Neural progenitor cell (in vitro differentiated cells): ENCODE data around the gene GRID1. TPM values are rescaled to one million over a fixed set of nuclear protein-coding genes. Genes with fewer than 3 reads are reported as not detected.

Source experiments
- DNase-seq: peaks from one replicate; pipeline ENCODE4 v3.0.0-alpha.2; 2016; ENCODE audit warnings: low spot score
- H2AFZ ChIP-seq: fragments of 200-600 bp; sonication (generic); replicated peaks from 2 replicates; pipeline ENCODE4 v1.6.1; 2016; ENCODE audit warnings: antibody characterized with exemption
- H3F3A ChIP-seq: fragments of 200-600 bp; sonication (generic); 2 replicates; pipeline ENCODE4 v1.6.1; 2016; ENCODE audit warnings: antibody characterized with exemption, low read depth
- H3K27ac ChIP-seq: fragments of 200-600 bp; sonication (generic); 2 replicates; pipeline ENCODE4 v1.5.1; 2016; ENCODE audit warnings: mild to moderate bottlenecking
- H3K27me3 ChIP-seq: fragments of 200-600 bp; sonication (generic); 2 replicates; pipeline ENCODE4 v1.6.1; 2016; ENCODE audit warnings: mild to moderate bottlenecking, moderate library complexity
- H3K36me3 ChIP-seq: fragments of 200-600 bp; sonication (generic); 2 replicates; pipeline ENCODE4 v1.5.1; 2016
- H3K4me1 ChIP-seq: fragments of 200-600 bp; sonication (generic); 2 replicates; pipeline ENCODE4 v1.6.1; 2016; ENCODE audit warnings: mixed run types
- H3K4me2 ChIP-seq: fragments of 200-600 bp; sonication (generic); 2 replicates; pipeline ENCODE4 v1.6.1; 2016
- H3K4me3 ChIP-seq: fragments of 200-600 bp; sonication (generic); 2 replicates; pipeline ENCODE4 v1.5.1; 2016
- H3K79me2 ChIP-seq: fragments of 200-600 bp; sonication (generic); 2 replicates; pipeline ENCODE4 v1.6.1; 2016; ENCODE audit warnings: low read depth
- H3K9ac ChIP-seq: fragments of 200-600 bp; sonication (generic); 2 replicates; pipeline ENCODE4 v1.6.1; 2016
- H3K9me3 ChIP-seq: fragments of 200-600 bp; sonication (generic); 2 replicates; pipeline ENCODE4 v1.5.1; 2016; ENCODE audit warnings: low read depth
- H4K20me1 ChIP-seq: fragments of 200-600 bp; sonication (generic); 2 replicates; pipeline ENCODE4 v1.6.1; 2016; ENCODE audit warnings: low read depth
- H3K27ac Mint-ChIP-seq: 3 replicates; pipeline ENCODE4 v1.8.0; 2021; ENCODE audit warnings: mixed read lengths
- H3K27me3 Mint-ChIP-seq: 2 replicates; pipeline ENCODE4 v1.8.0; 2022; ENCODE audit warnings: low read depth, mild to moderate bottlenecking, inconsistent platforms, moderate library complexity, mixed read lengths; ENCODE audit not compliant: insufficient read depth
- H3K36me3 Mint-ChIP-seq: 3 replicates; pipeline ENCODE4 v1.8.0; 2021; ENCODE audit warnings: mixed read lengths
- H3K4me1 Mint-ChIP-seq: 3 replicates; pipeline ENCODE4 v1.8.0; 2021; ENCODE audit warnings: mixed read lengths
- H3K4me3 Mint-ChIP-seq: 3 replicates; pipeline ENCODE4 v1.8.0; 2021; ENCODE audit warnings: mild to moderate bottlenecking, moderate library complexity, mixed read lengths
- H3K9me3 Mint-ChIP-seq: 3 replicates; pipeline ENCODE4 v1.8.0; 2020; ENCODE audit warnings: mixed read lengths
- CTCF ChIP-seq: fragments of 200-600 bp; sonication (generic); IDR thresholded peaks from 2 replicates; pipeline ENCODE4 v1.5.1; 2017; ENCODE audit warnings: antibody characterized with exemption, mild to moderate bottlenecking
- EZH2 ChIP-seq: fragments of 200-600 bp; sonication (generic); IDR thresholded peaks from 2 replicates; pipeline ENCODE4 v1.6.1; 2017; ENCODE audit warnings: antibody characterized with exemption, mild to moderate bottlenecking, moderate library complexity
- EZH2phosphoT487 ChIP-seq: fragments of 200-600 bp; sonication (generic); IDR thresholded peaks from 2 replicates; pipeline ENCODE4 v1.6.1; 2017; ENCODE audit warnings: antibody characterized with exemption
- total RNA-seq: library from RNA; depleted of rRNA; stranded (reverse); fragments of >200 nt; gene quantifications from 2 replicates; pipeline ENCODE4 v1.2.3, GENCODE V29; 2015; ENCODE audit warnings: low replicate concordance

Gene GRID1
- total RNA-seq, 1 donor from 2014 or later: not detected

DNA sequence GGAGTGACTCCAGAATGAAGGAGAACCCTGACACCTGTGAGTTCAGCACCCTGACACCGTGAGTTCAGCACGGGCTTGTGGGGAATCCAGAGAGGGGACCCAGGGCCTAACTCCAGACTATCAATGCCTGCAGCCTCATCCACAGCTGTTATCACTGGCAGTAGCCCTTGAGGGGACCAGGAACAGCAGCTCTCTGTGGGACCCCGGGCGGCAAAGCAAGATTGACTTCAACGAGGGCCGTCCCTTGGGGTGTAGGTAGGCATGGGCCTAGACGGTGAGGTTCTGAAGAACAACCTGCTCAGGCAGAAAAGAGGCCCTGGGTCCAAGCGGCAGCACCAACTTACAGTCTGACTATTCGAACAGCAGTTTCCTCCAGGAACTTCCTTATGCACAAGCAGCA is 8.9 kb downstream of the GRID1 start:
- Mint-ChIP-seq H3K4me3 (no peak overlapping the region), H3K27me3 (peaks cover 10% of the 10 kb centered on the region), H3K27ac (no peak overlapping the region), H3K4me1 (peaks cover 3% of the 10 kb centered on the region), H3K9me3 (no peaks in the 10 kb centered on the region), H3K36me3 (no peaks in the 10 kb centered on the region)
- H3K27ac ChIP-seq: no peak overlapping the region
- TF ChIP-seq EZH2 (no peak), EZH2phosphoT487 (no peak), CTCF (no peak)
- no peak overlapping the region for H3K9ac ChIP-seq
- no peak overlapping the region for H3K4me3 ChIP-seq
- no peaks in the 10 kb centered on the region for H3K9me3 ChIP-seq
- no peak overlapping the region for H2AFZ ChIP-seq
- peaks cover 5% of the 10 kb centered on the region for H3K4me1 ChIP-seq
- H3K27me3 ChIP-seq: peaks cover 36% of the 10 kb centered on the region
- H3K36me3 ChIP-seq: no peaks in the 10 kb centered on the region
- peaks cover 9% of the 10 kb centered on the region for H4K20me1 ChIP-seq
- H3K4me2 ChIP-seq: no peak overlapping the region
- no peaks in the 10 kb centered on the region for H3F3A ChIP-seq
- H3K79me2 ChIP-seq: no peaks in the 10 kb centered on the region
- no peak for DNase-seq

DNA sequence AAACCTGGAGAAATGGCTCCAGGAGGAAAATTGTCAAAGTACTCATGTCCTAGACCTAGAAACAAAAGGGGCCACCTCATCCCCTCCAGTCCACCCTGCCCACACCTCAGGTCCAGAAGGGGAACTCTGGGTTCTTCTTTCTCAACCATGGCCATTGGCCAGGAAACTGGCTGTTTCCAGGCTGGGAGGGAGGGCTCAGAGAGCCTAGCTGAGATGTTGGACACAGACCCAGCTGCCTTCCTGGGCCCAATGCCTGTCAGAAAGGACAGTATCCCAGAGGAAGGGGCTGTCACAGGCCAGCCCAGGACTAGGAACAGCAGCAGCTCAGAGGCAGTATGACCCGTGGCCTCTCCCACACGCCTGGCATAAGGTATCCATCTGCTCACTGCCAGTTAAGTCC is 9.6 kb downstream of the GRID1 start:
- H3K27ac ChIP-seq: no peak overlapping the region
- H3K36me3 ChIP-seq: no peaks in the 10 kb centered on the region
- DNase-seq: no peak
- peaks cover 29% of the 10 kb centered on the region for H3K27me3 ChIP-seq
- no peak overlapping the region for H3K4me3 Mint-ChIP-seq
- H3K36me3 Mint-ChIP-seq: no peaks in the 10 kb centered on the region
- peaks cover 3% of the 10 kb centered on the region for H3K4me1 Mint-ChIP-seq
- H3K9me3 ChIP-seq: no peaks in the 10 kb centered on the region
- H3K27me3 Mint-ChIP-seq: peaks cover 5% of the 10 kb centered on the region
- H2AFZ ChIP-seq: no peak overlapping the region
- H3K4me3 ChIP-seq: no peak overlapping the region
- H3K4me1 ChIP-seq: peaks cover 4% of the 10 kb centered on the region
- no peak overlapping the region for H3K4me2 ChIP-seq
- no peaks in the 10 kb centered on the region for H3K9me3 Mint-ChIP-seq
- no peaks in the 10 kb centered on the region for H3F3A ChIP-seq
- TF ChIP-seq EZH2 (no peak), EZH2phosphoT487 (no peak), CTCF (no peak)
- no peaks in the 10 kb centered on the region for H3K79me2 ChIP-seq
- no peak overlapping the region for H3K27ac Mint-ChIP-seq
- H4K20me1 ChIP-seq: peaks cover 4% of the 10 kb centered on the region
- H3K9ac ChIP-seq: no peak overlapping the region

DNA sequence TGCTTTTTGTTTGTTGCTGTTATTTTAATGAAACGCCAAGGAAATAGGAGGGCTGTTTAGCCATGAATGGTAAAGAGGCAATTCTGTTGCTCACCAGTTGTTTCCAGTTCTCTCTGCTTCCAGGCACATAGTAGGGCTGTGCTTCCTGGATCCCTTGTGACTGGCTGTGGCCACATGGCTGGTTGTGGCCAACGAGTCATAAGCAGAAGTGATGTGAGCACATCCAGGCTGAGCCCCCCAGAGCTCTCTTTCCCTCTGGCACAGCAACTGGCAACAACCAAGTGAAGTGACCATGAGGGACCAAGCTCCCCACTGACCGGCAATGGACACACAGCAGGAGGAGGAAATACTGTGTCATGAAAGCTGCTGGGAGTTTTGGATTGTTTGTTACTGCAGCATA is 10.3 kb downstream of the GRID1 start:
- H3K79me2 ChIP-seq: no peaks in the 10 kb centered on the region
- Mint-ChIP-seq H3K9me3 (no peaks in the 10 kb centered on the region), H3K27ac (no peak overlapping the region), H3K27me3 (peaks cover 4% of the 10 kb centered on the region), H3K4me1 (peaks cover 6% of the 10 kb centered on the region), H3K4me3 (no peak overlapping the region), H3K36me3 (no peaks in the 10 kb centered on the region)
- H2AFZ ChIP-seq: no peak overlapping the region
- H3K4me1 ChIP-seq: peaks cover 4% of the 10 kb centered on the region
- no peaks in the 10 kb centered on the region for H3K9me3 ChIP-seq
- no peak for TF ChIP-seq EZH2
- no peak for TF ChIP-seq CTCF
- no peak for TF ChIP-seq EZH2phosphoT487
- no peaks in the 10 kb centered on the region for H4K20me1 ChIP-seq
- no peak for DNase-seq
- peaks cover 22% of the 10 kb centered on the region for H3K27me3 ChIP-seq
- no peak overlapping the region for H3K27ac ChIP-seq
- H3K4me2 ChIP-seq: no peak overlapping the region
- no peak overlapping the region for H3K9ac ChIP-seq
- no peaks in the 10 kb centered on the region for H3K36me3 ChIP-seq
- no peak overlapping the region for H3K4me3 ChIP-seq
- H3F3A ChIP-seq: no peaks in the 10 kb centered on the region
